HepG2 (cell line): ENCODE measurements around the gene GCNT2. TPM values are rescaled to one million over a fixed set of nuclear protein-coding genes. Genes with fewer than 3 reads are reported as not detected.

Source experiments
- polyA plus RNA-seq, 8 experiments: library from polyadenylated mRNA; depleted of rRNA in 3 of 8; stranded (reverse) in 7 of 8; unstranded in 1 of 8; fragments of >200 nt; fragmentation: Illumina TruSeq in 4 of 8; extraction: Trizol in 4 of 8; gene quantifications; 2 replicates each; pipeline versions ENCODE4 v1.2.1 to v1.2.3, GENCODE V29; 2011 to 2016; ENCODE audit warnings: low read depth in 4 of 8, missing spikeins in 1 of 8, mixed read lengths in 1 of 8; ENCODE audit not compliant: insufficient read depth in 1 of 8
- small RNA-seq, 3 experiments: library from RNA; depleted of rRNA; stranded (forward); fragments of <200 nt; gene quantifications; one replicate each; pipeline ENCODE3, GENCODE V24; 2012; ENCODE audit warnings: low read depth in 2 of 3, low replicate concordance in 1 of 3; ENCODE audit not compliant: insufficient read length in 3 of 3, insufficient read depth in 2 of 3
- total RNA-seq, 5 experiments: library from RNA; depleted of rRNA; stranded (reverse); fragments of >200 nt; fragmentation: Illumina TruSeq; extraction: Trizol; gene quantifications; 2 replicates each; pipeline ENCODE4 v1.2.3, GENCODE V29; 2016; ENCODE audit warnings: low read depth in 1 of 5

The GCNT2 gene
- total and polyA plus RNA-seq, 2 of the 13 experiments (the other 11 are each of a cell fraction or from before 2014, with no cell fraction given), result 11.8 to 31.9 TPM

Small RNAs within 50 kb of the gene (small RNA-seq; reads per million reads assigned to genes)
- 0 reads per million in 3 experiments for gene RF00019

Other genes with a start within 250 kb of the GCNT2 start
- gene TFAP2A, start 106.3 kb upstream of the GCNT2 start, total RNA-seq (2016; rRNA removed; fragmentation: Illumina TruSeq; extraction: Trizol), result not detected in 2 replicates
- gene TFAP2A, start 106.3 kb upstream of the GCNT2 start, polyA plus RNA-seq (2011; rRNA removed), result not detected in 2 replicates
- 0.53 and 0.66 TPM in 2 replicates for gene C6orf52, start 173.3 kb downstream of the GCNT2 start, total RNA-seq (2016; rRNA removed; fragmentation: Illumina TruSeq; extraction: Trizol)
- 0.50 TPM in 1 of 2 replicates, not detected in the other for gene C6orf52, start 173.3 kb downstream of the GCNT2 start, polyA plus RNA-seq (2011; rRNA removed)
- 66.2 and 106 TPM in 2 replicates for gene PAK1IP1, start 173.6 kb downstream of the GCNT2 start, total RNA-seq (2016; rRNA removed; fragmentation: Illumina TruSeq; extraction: Trizol)
- 17.0 and 23.4 TPM in 2 replicates for gene PAK1IP1, start 173.6 kb downstream of the GCNT2 start, polyA plus RNA-seq (2011; rRNA removed)
- gene TMEM14C, start 201.7 kb downstream of the GCNT2 start, total RNA-seq (2016; rRNA removed; fragmentation: Illumina TruSeq; extraction: Trizol), result 163 and 184 TPM in 2 replicates
- gene TMEM14C, start 201.7 kb downstream of the GCNT2 start, polyA plus RNA-seq (2011; rRNA removed), result 157 and 184 TPM in 2 replicates
- 191 and 200 TPM in 2 replicates for gene TMEM14B, start 226.5 kb downstream of the GCNT2 start, total RNA-seq (2016; rRNA removed; fragmentation: Illumina TruSeq; extraction: Trizol)
- 86.9 and 133 TPM in 2 replicates for gene TMEM14B, start 226.5 kb downstream of the GCNT2 start, polyA plus RNA-seq (2011; rRNA removed)